CD4-positive, alpha-beta T cell treated with Interleukin-21 for 1 hour (primary cell): ENCODE data around the gene ZBTB34.
"Not testable (repeated sequence)": the region's sequence is repeated elsewhere in the genome, so short reads cannot be mapped to it uniquely, and the experiment has no call there.

Source experiments
- DNase-seq: peaks from one replicate; pipeline ENCODE4 v3.0.0-alpha.2; 2020

ZBTB34 gene

GRCh38 chr9:126860077-126860756, at the start of gene ZBTB34:
Gene ZBTB34 (plus strand): TSS chr9:126860639. CDS start chr9:126879400, 18,761 bp downstream.
- peak; percentile 78 for DNase-seq

GRCh38 chr9:126813072-126813471, 47.4 kb upstream of the ZBTB34 start:
- DNase-seq: no peak

GRCh38 chr9:126814091-126814490, 46.3 kb upstream of the ZBTB34 start:
- no peak for DNase-seq

- not testable (repeated sequence) for DNase-seq
Measured at GRCh38 chr9:126817615-126818014, 42.8 kb upstream of the ZBTB34 start.

- no peak for DNase-seq
Measured at GRCh38 chr9:126818482-126818881, 42.0 kb upstream of the ZBTB34 start.

GRCh38 chr9:126819482-126819881, 41.0 kb upstream of the ZBTB34 start:
- DNase-seq: no peak

GRCh38 chr9:126822278-126822677, 38.2 kb upstream of the ZBTB34 start:
- DNase-seq: no peak

GRCh38 chr9:126822873-126823272, 37.6 kb upstream of the ZBTB34 start:
- DNase-seq: no peak

- DNase-seq: not testable (repeated sequence)
Measured at GRCh38 chr9:126824052-126824451, 36.4 kb upstream of the ZBTB34 start.

GRCh38 chr9:126827227-126827626, 33.2 kb upstream of the ZBTB34 start:
- no peak for DNase-seq

- no peak for DNase-seq
Measured at GRCh38 chr9:126829035-126829434, 31.4 kb upstream of the ZBTB34 start.

GRCh38 chr9:126830827-126831226, 29.6 kb upstream of the ZBTB34 start:
- DNase-seq: no peak

GRCh38 chr9:126832440-126832839, 28.0 kb upstream of the ZBTB34 start:
- DNase-seq: no peak

- no peak for DNase-seq
Measured at GRCh38 chr9:126833020-126833419, 27.4 kb upstream of the ZBTB34 start.

- no peak for DNase-seq
Measured at GRCh38 chr9:126833710-126834345, 26.6 kb upstream of the ZBTB34 start.

- no peak for DNase-seq
Measured at GRCh38 chr9:126834672-126835071, 25.8 kb upstream of the ZBTB34 start.

GRCh38 chr9:126836216-126836615, 24.2 kb upstream of the ZBTB34 start:
- DNase-seq: no peak

- DNase-seq: no peak
Measured at GRCh38 chr9:126838055-126838811, 22.2 kb upstream of the ZBTB34 start.

- DNase-seq: no peak
Measured at GRCh38 chr9:126838895-126839294, 21.5 kb upstream of the ZBTB34 start.

- DNase-seq: no peak
Measured at GRCh38 chr9:126839301-126839700, 21.1 kb upstream of the ZBTB34 start.

- no peak for DNase-seq
Measured at GRCh38 chr9:126842220-126842842, 18.1 kb upstream of the ZBTB34 start.

- DNase-seq: no peak
Measured at GRCh38 chr9:126842977-126843799, 17.3 kb upstream of the ZBTB34 start.

- no peak for DNase-seq
Measured at GRCh38 chr9:126844085-126844484, 16.4 kb upstream of the ZBTB34 start.
